Astrocyte (in vitro differentiated cells and primary cell): Measurements from ENCODE around the gene RELN. TPM values are rescaled to one million over a fixed set of nuclear protein-coding genes. Genes with fewer than 3 reads are reported as not detected.

Experiments used
- DNase-seq: peaks from one replicate; pipeline ENCODE4 v3.0.0-alpha.2; 2010; ENCODE audit warnings: low read depth
- FAIRE-seq: peaks from 2 replicates; lab custom pipeline; 2011; peaks lifted over from hg19 to GRCh38; lab: Jason Lieb, UNC
- H2AFZ ChIP-seq: 2 replicates; pipeline ENCODE4 v1.6.0; 2012; ENCODE audit warnings: low read depth, low read length, inconsistent platforms
- H3K27ac ChIP-seq: 2 replicates; pipeline ENCODE4 v1.5.1; 2011; ENCODE audit warnings: low read depth, low read length, inconsistent platforms
- H3K27me3 ChIP-seq: 2 replicates; pipeline ENCODE4 v1.6.0; 2011; ENCODE audit warnings: low read length, inconsistent platforms; ENCODE audit not compliant: insufficient read depth
- H3K36me3 ChIP-seq: 2 replicates; pipeline ENCODE4 v1.5.1; 2011; ENCODE audit warnings: low read length, inconsistent platforms; ENCODE audit not compliant: insufficient read depth
- H3K4me1 ChIP-seq: 2 replicates; pipeline ENCODE4 v1.5.1; 2011; ENCODE audit warnings: low read length, inconsistent platforms; ENCODE audit not compliant: insufficient read depth
- H3K4me2 ChIP-seq: 2 replicates; pipeline ENCODE4 v1.6.0; 2012; ENCODE audit warnings: low read length, inconsistent platforms
- H3K4me3 ChIP-seq: 2 replicates; pipeline ENCODE4 v1.5.1; 2011; ENCODE audit warnings: low read depth, mild to moderate bottlenecking, low read length, inconsistent platforms; ENCODE audit not compliant: insufficient read depth
- H3K79me2 ChIP-seq: 2 replicates; pipeline ENCODE4 v1.6.0; 2012; ENCODE audit warnings: mild to moderate bottlenecking, low read length, inconsistent platforms; ENCODE audit not compliant: insufficient read depth
- H3K9ac ChIP-seq: 2 replicates; pipeline ENCODE4 v1.6.0; 2012; ENCODE audit warnings: mild to moderate bottlenecking, low read length, inconsistent platforms
- H3K9me3 ChIP-seq: 2 replicates; pipeline ENCODE4 v1.5.1; 2012; ENCODE audit warnings: low read depth, mild to moderate bottlenecking, low read length, inconsistent platforms; ENCODE audit not compliant: insufficient read depth
- H4K20me1 ChIP-seq: 2 replicates; pipeline ENCODE4 v1.6.0; 2012; ENCODE audit warnings: low read length, inconsistent platforms; ENCODE audit not compliant: insufficient read depth
- H3K27ac Mint-ChIP-seq: one replicate; pipeline ENCODE4 v1.8.0; 2021; ENCODE audit warnings: mild to moderate bottlenecking, mixed read lengths; ENCODE audit not compliant: unreplicated experiment
- H3K27me3 Mint-ChIP-seq: one replicate; pipeline ENCODE4 v1.8.0; 2021; ENCODE audit warnings: low read depth, mixed read lengths; ENCODE audit not compliant: unreplicated experiment
- H3K36me3 Mint-ChIP-seq: one replicate; pipeline ENCODE4 v1.8.0; 2021; ENCODE audit warnings: low read depth, mixed read lengths; ENCODE audit not compliant: unreplicated experiment
- H3K4me1 Mint-ChIP-seq: one replicate; pipeline ENCODE4 v1.8.0; 2021; ENCODE audit warnings: low read depth, mixed read lengths; ENCODE audit not compliant: unreplicated experiment
- H3K4me3 Mint-ChIP-seq: one replicate; pipeline ENCODE4 v1.8.0; 2021; ENCODE audit warnings: mild to moderate bottlenecking, moderate library complexity, mixed read lengths; ENCODE audit not compliant: unreplicated experiment
- H3K9me3 Mint-ChIP-seq: one replicate; pipeline ENCODE4 v1.8.0; 2021; ENCODE audit warnings: mild to moderate bottlenecking, mixed read lengths; ENCODE audit not compliant: unreplicated experiment
- EZH2 ChIP-seq: IDR thresholded peaks from 2 replicates; pipeline ENCODE4 v1.6.1; 2012; ENCODE audit warnings: mild to moderate bottlenecking, low read length, inconsistent platforms; ENCODE audit not compliant: insufficient read depth
- total RNA-seq: library from RNA; stranded (reverse); gene quantifications from 2 replicates; pipeline ENCODE4 v1.2.1, GENCODE V29; 2021
- TF ChIP-seq, protein P1 (sequence below): IDR thresholded peaks from 2 replicates; pipeline ENCODE4 v1.5.1; 2011; ENCODE audit warnings: low read depth, mild to moderate bottlenecking, inconsistent platforms, low read length, moderate library complexity; ENCODE audit not compliant: insufficient read depth

Gene RELN
- total RNA-seq, 1 donor from 2014 or later, result 0.98 TPM

DNA sequence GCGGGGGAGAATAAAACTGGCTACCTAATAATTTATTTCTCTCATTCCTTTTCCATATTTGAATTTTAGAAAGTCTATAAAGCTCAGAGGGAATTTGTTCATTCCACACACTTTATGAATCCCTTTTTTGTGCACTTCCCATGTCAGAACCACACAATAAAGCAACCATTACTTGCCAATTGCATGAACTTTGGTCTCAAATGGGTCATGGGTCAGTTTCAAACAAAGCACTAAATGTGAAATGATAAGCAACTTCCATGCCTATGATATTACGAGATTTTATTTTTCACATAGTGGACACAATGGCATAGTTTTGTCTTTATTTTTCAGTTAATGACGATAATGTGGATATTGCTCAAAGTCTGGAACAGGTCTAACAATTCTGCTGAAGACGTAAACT is 18.6 kb upstream of the RELN start:
- H4K20me1 ChIP-seq, result no peaks in the 10 kb centered on the region
- H3K4me1 Mint-ChIP-seq, result no peaks in the 10 kb centered on the region
- H3K79me2 ChIP-seq, result no peaks in the 10 kb centered on the region
- no peak overlapping the region for H3K4me3 ChIP-seq
- no peak overlapping the region for H3K27ac ChIP-seq
- FAIRE-seq (no peak), DNase-seq (no peak)
- no peak for TF ChIP-seq EZH2
- TF ChIP-seq, protein P1, sequence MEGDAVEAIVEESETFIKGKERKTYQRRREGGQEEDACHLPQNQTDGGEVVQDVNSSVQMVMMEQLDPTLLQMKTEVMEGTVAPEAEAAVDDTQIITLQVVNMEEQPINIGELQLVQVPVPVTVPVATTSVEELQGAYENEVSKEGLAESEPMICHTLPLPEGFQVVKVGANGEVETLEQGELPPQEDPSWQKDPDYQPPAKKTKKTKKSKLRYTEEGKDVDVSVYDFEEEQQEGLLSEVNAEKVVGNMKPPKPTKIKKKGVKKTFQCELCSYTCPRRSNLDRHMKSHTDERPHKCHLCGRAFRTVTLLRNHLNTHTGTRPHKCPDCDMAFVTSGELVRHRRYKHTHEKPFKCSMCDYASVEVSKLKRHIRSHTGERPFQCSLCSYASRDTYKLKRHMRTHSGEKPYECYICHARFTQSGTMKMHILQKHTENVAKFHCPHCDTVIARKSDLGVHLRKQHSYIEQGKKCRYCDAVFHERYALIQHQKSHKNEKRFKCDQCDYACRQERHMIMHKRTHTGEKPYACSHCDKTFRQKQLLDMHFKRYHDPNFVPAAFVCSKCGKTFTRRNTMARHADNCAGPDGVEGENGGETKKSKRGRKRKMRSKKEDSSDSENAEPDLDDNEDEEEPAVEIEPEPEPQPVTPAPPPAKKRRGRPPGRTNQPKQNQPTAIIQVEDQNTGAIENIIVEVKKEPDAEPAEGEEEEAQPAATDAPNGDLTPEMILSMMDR, result no peak
- H3K9me3 ChIP-seq, result no peaks in the 10 kb centered on the region
- H3K4me2 ChIP-seq, result no peak overlapping the region
- no peaks in the 10 kb centered on the region for H3K27me3 Mint-ChIP-seq
- H3K4me3 Mint-ChIP-seq, result no peak overlapping the region
- no peaks in the 10 kb centered on the region for H3K36me3 ChIP-seq
- no peaks in the 10 kb centered on the region for H3K9me3 Mint-ChIP-seq
- no peak overlapping the region for H3K9ac ChIP-seq
- no peaks in the 10 kb centered on the region for H3K27me3 ChIP-seq
- no peak overlapping the region for H3K27ac Mint-ChIP-seq
- H2AFZ ChIP-seq, result no peak overlapping the region
- H3K36me3 Mint-ChIP-seq, result no peaks in the 10 kb centered on the region
- H3K4me1 ChIP-seq, result no peaks in the 10 kb centered on the region

- Histone ChIP-seq H4K20me1 (no peaks in the 10 kb centered on the region), H3K27me3 (no peaks in the 10 kb centered on the region), H3K27ac (no peak overlapping the region), H2AFZ (no peak overlapping the region), H3K9ac (no peak overlapping the region), H3K9me3 (no peaks in the 10 kb centered on the region), H3K4me2 (no peak overlapping the region), H3K36me3 (no peaks in the 10 kb centered on the region), H3K4me1 (no peaks in the 10 kb centered on the region), H3K4me3 (no peak overlapping the region), H3K79me2 (no peaks in the 10 kb centered on the region)
- no peaks in the 10 kb centered on the region for H3K9me3 Mint-ChIP-seq
- TF ChIP-seq, protein P1, result no peak
- TF ChIP-seq EZH2, result no peak
- no peak for DNase-seq
- FAIRE-seq, result no peak
- H3K4me1 Mint-ChIP-seq, result no peaks in the 10 kb centered on the region
- no peak overlapping the region for H3K4me3 Mint-ChIP-seq
- no peaks in the 10 kb centered on the region for H3K36me3 Mint-ChIP-seq
- H3K27ac Mint-ChIP-seq, result no peak overlapping the region
- no peaks in the 10 kb centered on the region for H3K27me3 Mint-ChIP-seq
These were observed 18.2 kb upstream of the RELN start for GRCh38 chr7:104007614-104008013.

DNA sequence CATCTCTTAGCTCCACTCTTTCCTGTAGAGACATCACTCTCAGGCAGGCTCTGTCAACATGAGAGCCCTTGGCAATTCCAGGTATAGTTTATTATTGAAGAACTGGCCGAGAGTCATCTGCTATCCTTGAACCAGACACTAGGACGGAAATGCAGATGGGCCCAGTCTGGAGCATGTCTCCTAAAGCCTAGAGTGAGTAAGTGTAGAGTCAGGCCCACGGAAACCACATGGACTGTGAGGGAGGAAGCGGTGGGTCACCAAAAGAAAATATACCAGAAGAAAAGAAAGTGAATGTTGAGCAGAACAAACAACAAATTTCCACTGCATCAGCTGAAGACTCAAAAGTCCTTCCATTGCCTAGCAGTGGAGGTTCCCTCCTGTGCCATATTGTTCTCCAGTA is 15.7 kb upstream of the RELN start:
- Mint-ChIP-seq H3K4me1 (no peaks in the 10 kb centered on the region), H3K4me3 (no peak overlapping the region)
- no peak for FAIRE-seq

More for the DNA sequence above, 15.7 kb upstream of the RELN start:
- H3K27ac ChIP-seq, result no peak overlapping the region
- no peak overlapping the region for H3K9ac ChIP-seq
- H3K4me3 ChIP-seq, result no peak overlapping the region
- H3K36me3 Mint-ChIP-seq, result no peaks in the 10 kb centered on the region
- H3K27ac Mint-ChIP-seq, result no peak overlapping the region
- no peaks in the 10 kb centered on the region for H3K27me3 Mint-ChIP-seq
- no peak for DNase-seq
- no peaks in the 10 kb centered on the region for H3K79me2 ChIP-seq
- peak overlapping the region; percentile 60 for H2AFZ ChIP-seq
- H3K9me3 ChIP-seq, result no peaks in the 10 kb centered on the region
- H3K4me1 ChIP-seq, result no peaks in the 10 kb centered on the region
- H3K36me3 ChIP-seq, result no peaks in the 10 kb centered on the region
- peak overlapping the region; percentile 65 for H3K4me2 ChIP-seq
- H4K20me1 ChIP-seq, result no peaks in the 10 kb centered on the region
- no peaks in the 10 kb centered on the region for H3K9me3 Mint-ChIP-seq
- no peaks in the 10 kb centered on the region for H3K27me3 ChIP-seq
- TF ChIP-seq, protein P1, result peak; percentile 3
- no peak for TF ChIP-seq EZH2
